Gastrocnemius medialis (tissue), 4 donors: Measurements from ENCODE around the gene FMN2. TPM values are rescaled to one million over a fixed set of nuclear protein-coding genes. Genes with fewer than 3 reads are reported as not detected.

ENCODE experiments used
- ATAC-seq, 2 donors: fragments of 150-250 bp; one replicate each; pipeline ENCODE4 v1.9.1; 2016
- DNase-seq, 2 donors: peaks; one replicate each; pipeline ENCODE4 v3.0.0-alpha.2; 2019
- H3K27ac ChIP-seq, 4 donors: fragments of 200-600 bp; sonication (generic); 1 replicate in 1 of 4; 2 replicates in 3 of 4; pipeline ENCODE4 v1.5.1; 2016 to 2018; ENCODE audit warnings: mild to moderate bottlenecking in 2 of 4, moderate library complexity in 1 of 4
- H3K27me3 ChIP-seq, 3 donors: fragments of 200-600 bp; sonication (generic) in 2 of 3; 1 replicate in 1 of 3; 2 replicates in 2 of 3; pipeline versions ENCODE4 v1.5.1 to v1.6.0; 2016 to 2019; ENCODE audit warnings: mild to moderate bottlenecking in 1 of 3, moderate library complexity in 1 of 3
- H3K36me3 ChIP-seq, 2 donors: fragments of 200-600 bp; sonication (generic) in 1 of 2; one replicate each; pipeline ENCODE4 v1.5.1; 2017 to 2018
- H3K4me1 ChIP-seq, 2 donors: fragments of 200-600 bp; sonication (generic) in 1 of 2; one replicate each; pipeline ENCODE4 v1.5.1; 2016 to 2017; ENCODE audit warnings: mild to moderate bottlenecking in 2 of 2
- H3K4me3 ChIP-seq, 4 donors: fragments of 200-600 bp; sonication (generic) in 3 of 4; 1 replicate in 1 of 4; 2 replicates in 3 of 4; pipeline ENCODE4 v1.5.1; 2016 to 2019; ENCODE audit warnings: mild to moderate bottlenecking in 2 of 4
- H3K9me3 ChIP-seq, 3 donors: fragments of 200-600 bp; sonication (generic) in 2 of 3; 1 replicate in 1 of 3; 2 replicates in 2 of 3; pipeline ENCODE4 v1.5.1; 2016 to 2019
- CTCF ChIP-seq, 5 experiments: fragments of 450-650 bp in 3 of 5; fragments of 200-600 bp in 2 of 5; sonication (generic) in 2 of 5; IDR thresholded peaks in 4 of 5; conservative IDR thresholded peaks in 1 of 5; 1 replicate in 4 of 5; 2 replicates in 1 of 5; pipeline ENCODE4 v1.5.1; 2016 to 2019; ENCODE audit warnings: antibody characterized with exemption in 5 of 5, mild to moderate bottlenecking in 3 of 5, moderate library complexity in 3 of 5
- POLR2A ChIP-seq, 2 donors: fragments of 450-650 bp; IDR thresholded peaks; one replicate each; pipeline ENCODE4 v1.6.1; 2017; ENCODE audit warnings: antibody characterized with exemption in 2 of 2, mild to moderate bottlenecking in 2 of 2, moderate library complexity in 2 of 2
- in situ Hi-C, 4 donors: fragments of 200-750 bp; cut with MboI; loops; one replicate each; pipeline versions ENCODE4 v1.15.0 to v1.8.0; 2017; ENCODE audit warnings: low sequenced_read_pairs in 4 of 4
- intact Hi-C: fragments of 100-400 bp; cut with DNase I; formaldehyde crosslinking; loops from one replicate; pipeline ENCODE4 v1.15.1; 2023; ENCODE audit warnings: low total_unique reads
- total RNA-seq, 4 donors: library from RNA; depleted of rRNA; stranded (reverse); fragments of >200 nt; gene quantifications; one replicate each; pipeline versions ENCODE4 v1.1.0 to v1.2.3, GENCODE V29; 2016

Gene FMN2
- total RNA-seq, 4 donors from 2014 or later: 0.51 TPM; not detected in 3

- Histone ChIP-seq H3K4me3 (no peak overlapping the region), H3K4me1 (no peaks in the 10 kb centered on the region), H3K9me3 (no peaks in the 10 kb centered on the region), H3K36me3 (no peaks in the 10 kb centered on the region), H3K27ac (no peak overlapping the region), H3K27me3 (no peaks in the 10 kb centered on the region)
- ATAC-seq (no peak), DNase-seq (no peak)
- in situ Hi-C loops: no loop called here
- TF ChIP-seq CTCF (IDR thresholded peaks at IDR 0.05 in 4 of 5, conservative IDR thresholded peaks at IDR 0.05 in 1 of 5) (no peak), POLR2A (IDR thresholded peaks at IDR 0.05) (no peak)
- intact Hi-C loops: no loop called here
Observed at GRCh38 chr1:240055936-240056335, 35.7 kb upstream of the FMN2 start.

DNA sequence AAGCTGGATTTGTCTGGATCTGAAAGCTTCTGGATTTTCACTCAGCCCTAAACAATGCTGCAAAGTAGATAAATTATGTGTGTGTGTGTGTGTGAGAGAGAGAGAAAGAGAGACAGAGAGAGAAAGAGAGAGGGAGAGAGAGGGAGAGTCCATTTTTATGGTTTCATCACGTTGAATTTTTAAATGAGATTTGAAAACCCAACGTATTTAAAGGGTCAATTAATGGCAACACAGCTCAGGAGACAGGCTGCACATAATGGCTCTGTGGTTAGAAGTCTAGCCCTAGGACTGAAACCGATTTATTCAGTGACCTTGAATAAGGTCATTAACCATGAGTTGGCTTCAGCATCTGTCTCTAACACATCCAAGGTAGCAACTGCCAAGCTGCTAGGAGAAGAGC, 35.3 kb upstream of the FMN2 start:
- no peaks in the 10 kb centered on the region for H3K27me3 ChIP-seq
- no peak overlapping the region for H3K4me3 ChIP-seq
- no peak for DNase-seq
- no peak overlapping the region for H3K27ac ChIP-seq
- no peaks in the 10 kb centered on the region for H3K9me3 ChIP-seq
- in situ Hi-C loops: no loop called here
- TF ChIP-seq CTCF (IDR thresholded peaks at IDR 0.05 in 4 of 5, conservative IDR thresholded peaks at IDR 0.05 in 1 of 5) (no peak), POLR2A (IDR thresholded peaks at IDR 0.05) (no peak)
- no peaks in the 10 kb centered on the region for H3K36me3 ChIP-seq
- no peak for ATAC-seq
- intact Hi-C loops: no loop called here
- no peaks in the 10 kb centered on the region for H3K4me1 ChIP-seq

- TF ChIP-seq POLR2A (IDR thresholded peaks at IDR 0.05): no peak
- TF ChIP-seq CTCF (IDR thresholded peaks at IDR 0.05 in 4 of 5, conservative IDR thresholded peaks at IDR 0.05 in 1 of 5): no peak
- Histone ChIP-seq H3K9me3 (no peaks in the 10 kb centered on the region), H3K4me3 (no peak overlapping the region), H3K36me3 (no peaks in the 10 kb centered on the region), H3K27me3 (no peaks in the 10 kb centered on the region), H3K4me1 (no peaks in the 10 kb centered on the region), H3K27ac (no peak overlapping the region)
- DNase-seq (no peak), ATAC-seq (no peak)
- intact Hi-C loops (no loop called here), in situ Hi-C loops (no loop called here)
Observed at GRCh38 chr1:240058049-240058448, 33.6 kb upstream of the FMN2 start.

DNA sequence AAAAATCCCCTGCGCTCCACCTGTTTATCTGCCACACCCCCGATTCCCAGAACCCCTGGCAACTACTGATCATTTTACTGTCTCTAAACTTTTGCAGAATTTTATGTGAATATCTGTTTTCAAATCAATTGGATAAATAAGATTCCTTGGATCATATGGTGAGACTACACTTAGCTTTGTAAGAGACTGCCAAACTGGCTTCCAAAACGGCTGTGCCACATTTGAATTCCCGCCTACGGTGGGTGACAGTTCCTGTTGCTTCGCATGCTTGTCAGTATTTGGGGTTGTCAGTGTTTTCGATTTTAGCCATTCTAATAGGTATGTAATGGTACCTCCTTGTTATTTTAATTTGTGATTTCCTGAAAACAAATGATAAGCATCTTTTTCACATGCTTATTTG, 22.7 kb upstream of the FMN2 start:
- intact Hi-C loops: no loop called here
- H3K36me3 ChIP-seq: no peaks in the 10 kb centered on the region
- H3K27me3 ChIP-seq: no peaks in the 10 kb centered on the region
- no peak overlapping the region for H3K27ac ChIP-seq
- in situ Hi-C loops: no loop called here
- no peaks in the 10 kb centered on the region for H3K9me3 ChIP-seq
- no peaks in the 10 kb centered on the region for H3K4me1 ChIP-seq
- ATAC-seq: no peak
- no peak for TF ChIP-seq CTCF (IDR thresholded peaks at IDR 0.05 in 4 of 5, conservative IDR thresholded peaks at IDR 0.05 in 1 of 5)
- no peak for TF ChIP-seq POLR2A (IDR thresholded peaks at IDR 0.05)
- H3K4me3 ChIP-seq: no peak overlapping the region
- no peak for DNase-seq

- no peaks in the 10 kb centered on the region for H3K27me3 ChIP-seq
- DNase-seq (no peak), ATAC-seq (no peak)
- in situ Hi-C loops (no loop called here), intact Hi-C loops (no loop called here)
- no peak overlapping the region for H3K4me3 ChIP-seq
- H3K9me3 ChIP-seq: no peaks in the 10 kb centered on the region
- H3K27ac ChIP-seq: no peak overlapping the region
- TF ChIP-seq CTCF (IDR thresholded peaks at IDR 0.05 in 4 of 5, conservative IDR thresholded peaks at IDR 0.05 in 1 of 5): no peak
- no peak for TF ChIP-seq POLR2A (IDR thresholded peaks at IDR 0.05)
- no peaks in the 10 kb centered on the region for H3K36me3 ChIP-seq
- H3K4me1 ChIP-seq: no peaks in the 10 kb centered on the region
Observed at GRCh38 chr1:240070188-240070587, 21.5 kb upstream of the FMN2 start.
